HG03045 (cell line): ENCODE measurements around the gene RNU7-1.

ENCODE experiments used
- ATAC-seq: cut with Tn5 transposase; IDR thresholded peaks from one replicate; pipeline ENCODE4 v1.9.1; 2021; ENCODE audit warnings: mild to moderate bottlenecking, moderate library complexity; ENCODE audit not compliant: unreplicated experiment

The RNU7-1 gene

GRCh38 chr12:6987956-6988553 lies 44.4 kb downstream of the RNU7-1 start:
- no peak for ATAC-seq
